IMR-90 (cell line): ENCODE results near the gene EXPH5. TPM values are rescaled to one million over a fixed set of nuclear protein-coding genes. Genes with fewer than 3 reads are reported as not detected.
"Not testable (repeated sequence)": the region's sequence is repeated elsewhere in the genome, so short reads cannot be mapped to it uniquely, and the experiment has no call there.

ENCODE experiments used
- ATAC-seq: fragments of 200-7000 bp; cut with Tn5 transposase; 2 replicates; pipeline ENCODE4 v1.9.1; 2020; ENCODE audit warnings: low read depth, mild to moderate bottlenecking, moderate library complexity
- BruUV-seq: library from RNA; stranded (reverse); fragments of 400-500 nt; replicated peaks from 2 replicates; lab custom pipeline; 2021; lab: Mats Ljungman, UMichigan
- CTCF ChIA-PET: fragments of 300-600 bp; formaldehyde crosslinking; extraction: SDS; loops from one replicate; lab custom pipeline; 2021; ENCODE audit warnings: antibody characterized with exemption; lab: Yijun Ruan, JAX
- POLR2A ChIA-PET: fragments of 300-600 bp; sonication (Branson Sonifier 250); formaldehyde crosslinking; loops from one replicate; lab custom pipeline; 2022; ENCODE audit warnings: antibody characterized with exemption; ENCODE audit not compliant: unreplicated experiment; lab: Charles Lee
- DNase-seq: peaks from one replicate; pipeline ENCODE4 v3.0.0; 2013
- H2AFZ ChIP-seq: replicated peaks from 2 replicates; pipeline ENCODE3; 2013; ENCODE audit warnings: low read length, mild to moderate bottlenecking; ENCODE audit not compliant: poor library complexity
- H2AK5ac ChIP-seq: 2 replicates; pipeline ENCODE4 v1.6.1; 2013; ENCODE audit warnings: low read depth, low read length, inconsistent platforms
- H2AK9ac ChIP-seq: replicated peaks from 2 replicates; pipeline ENCODE3; 2013; ENCODE audit warnings: mild to moderate bottlenecking, low read depth, low read length, moderate library complexity; ENCODE audit not compliant: poor library complexity
- H2BK120ac ChIP-seq: 2 replicates; pipeline ENCODE4 v1.6.1; 2013; ENCODE audit warnings: low read depth, low read length, inconsistent platforms
- H2BK15ac ChIP-seq: 3 replicates; pipeline ENCODE4 v1.6.1; 2013; ENCODE audit warnings: low read depth, low read length, inconsistent platforms
- H2BK20ac ChIP-seq: 2 replicates; pipeline ENCODE4 v1.6.1; 2013; ENCODE audit warnings: low read depth, mild to moderate bottlenecking, inconsistent platforms, low read length, moderate library complexity
- H2BK5ac ChIP-seq: 2 replicates; pipeline ENCODE4 v1.6.1; 2013; ENCODE audit warnings: mild to moderate bottlenecking, low read depth, low read length, inconsistent platforms; ENCODE audit not compliant: poor library complexity, severe bottlenecking
- H3K14ac ChIP-seq: replicated peaks from 2 replicates; pipeline ENCODE4 v1.6.1; 2013; ENCODE audit warnings: low read depth, low read length, inconsistent platforms
- H3K18ac ChIP-seq: 2 replicates; pipeline ENCODE4 v1.6.1; 2013; ENCODE audit warnings: low read depth, low read length, control low read depth
- H3K23ac ChIP-seq: 2 replicates; pipeline ENCODE4 v1.6.1; 2013; ENCODE audit warnings: low read depth, low read length, inconsistent platforms
- H3K27ac ChIP-seq: 2 replicates; pipeline ENCODE4 v1.5.1; 2013; ENCODE audit warnings: mild to moderate bottlenecking, control low read depth, low read length; ENCODE audit not compliant: insufficient read depth
- H3K27me3 ChIP-seq: 2 replicates; pipeline ENCODE4 v1.6.1; 2013; ENCODE audit warnings: low read length; ENCODE audit not compliant: control insufficient read depth, insufficient read depth
- H3K36me3 ChIP-seq: 2 replicates; pipeline ENCODE4 v1.6.1; 2013; ENCODE audit warnings: low read length, mixed read lengths; ENCODE audit not compliant: control insufficient read depth, insufficient read depth
- H3K4ac ChIP-seq: 2 replicates; pipeline ENCODE4 v1.6.1; 2013; ENCODE audit warnings: low read depth, low read length, inconsistent platforms
- H3K4me1 ChIP-seq: 2 replicates; pipeline ENCODE4 v1.6.1; 2013; ENCODE audit warnings: low read length, mixed read lengths; ENCODE audit not compliant: control insufficient read depth, insufficient read depth
- H3K4me2 ChIP-seq: 2 replicates; pipeline ENCODE4 v1.6.1; 2013; ENCODE audit warnings: low read depth, mild to moderate bottlenecking, control low read depth, low read length, moderate library complexity
- H3K4me3 ChIP-seq: 2 replicates; pipeline ENCODE4 v1.5.1; 2013; ENCODE audit warnings: low read depth, mild to moderate bottlenecking, control low read depth, low read length, moderate library complexity; ENCODE audit not compliant: insufficient read depth
- H3K56ac ChIP-seq: 2 replicates; pipeline ENCODE4 v1.6.1; 2013; ENCODE audit warnings: low read length, inconsistent platforms; ENCODE audit not compliant: insufficient read depth; ENCODE audit errors: extremely low read depth
- H3K79me1 ChIP-seq, 2 experiments: 2 replicates each; pipeline ENCODE4 v1.6.1; 2013; ENCODE audit warnings: low read length in 2 of 2, inconsistent platforms in 1 of 2, low read depth in 1 of 2
- H3K9ac ChIP-seq: 2 replicates; pipeline ENCODE4 v1.6.1; 2013; ENCODE audit warnings: low read depth, low read length, control low read depth
- H3K9me1 ChIP-seq: 2 replicates; pipeline ENCODE4 v1.6.1; 2013; ENCODE audit warnings: low read length, inconsistent platforms; ENCODE audit not compliant: insufficient read depth
- H3K9me3 ChIP-seq: 2 replicates; pipeline ENCODE4 v1.6.1; 2013; ENCODE audit warnings: low read length; ENCODE audit not compliant: control insufficient read depth, insufficient read depth
- H4K20me1 ChIP-seq: 2 replicates; pipeline ENCODE4 v1.6.1; 2013; ENCODE audit warnings: low read length, inconsistent platforms; ENCODE audit not compliant: insufficient read depth
- H4K5ac ChIP-seq: 2 replicates; pipeline ENCODE4 v1.6.1; 2013; ENCODE audit warnings: mild to moderate bottlenecking, low read depth, low read length, control low read depth
- H4K8ac ChIP-seq, 2 experiments: 2 replicates each; pipeline ENCODE4 v1.6.1; 2013; ENCODE audit warnings: low read depth in 2 of 2, low read length in 2 of 2, control low read depth in 1 of 2, inconsistent platforms in 1 of 2
- H4K91ac ChIP-seq: 2 replicates; pipeline ENCODE4 v1.6.1; 2013; ENCODE audit warnings: low read depth, low read length, inconsistent platforms; ENCODE audit not compliant: insufficient read depth
- WGBS, 2 experiments: methylation state at CpG; one replicate each; pipeline versions ENCODE4 v1.1.5 to v1.1.7; 2013; ENCODE audit warnings: missing lambda C conversion rate in 2 of 2; ENCODE audit not compliant: insufficient read length in 1 of 2; ENCODE audit errors: extremely low coverage in 2 of 2; 5-methylcytosine and 5-hydroxymethylcytosine counted together
- dilution Hi-C: fragments of 300-500 bp; cut with HindIII; formaldehyde crosslinking; loops from one replicate; pipeline ENCODE4 v1.14.3; 2018; ENCODE audit warnings: low sequenced_read_pairs; ENCODE audit not compliant: unreplicated experiment
- in situ Hi-C: fragments of 300-500 bp; cut with MboI; formaldehyde crosslinking; loops from 3 replicates; pipeline ENCODE4 v1.14.3; 2019; ENCODE audit warnings: low sequenced_read_pairs, inconsistent platforms, mixed read lengths
- intact Hi-C: fragments of 100-400 bp; cut with micrococcal nuclease; formaldehyde crosslinking; loops from 2 replicates; pipeline ENCODE4 v1.10.0; 2022
- polyA plus RNA-seq, 3 experiments: library from polyadenylated mRNA; depleted of rRNA; stranded (reverse); fragments of >200 nt; gene quantifications; 2 replicates each; pipeline ENCODE4 v1.2.3, GENCODE V29; 2012; ENCODE audit warnings: low replicate concordance in 1 of 3
- total RNA-seq: library from RNA; depleted of rRNA; stranded (reverse); fragments of >200 nt; gene quantifications from 2 replicates; pipeline ENCODE4 v1.2.3, GENCODE V29; 2012

EXPH5 gene
- total and polyA plus RNA-seq, 2 of the 4 experiments (the other 2 are of a cell fraction) = 0.05 to 0.72 TPM

DNA sequence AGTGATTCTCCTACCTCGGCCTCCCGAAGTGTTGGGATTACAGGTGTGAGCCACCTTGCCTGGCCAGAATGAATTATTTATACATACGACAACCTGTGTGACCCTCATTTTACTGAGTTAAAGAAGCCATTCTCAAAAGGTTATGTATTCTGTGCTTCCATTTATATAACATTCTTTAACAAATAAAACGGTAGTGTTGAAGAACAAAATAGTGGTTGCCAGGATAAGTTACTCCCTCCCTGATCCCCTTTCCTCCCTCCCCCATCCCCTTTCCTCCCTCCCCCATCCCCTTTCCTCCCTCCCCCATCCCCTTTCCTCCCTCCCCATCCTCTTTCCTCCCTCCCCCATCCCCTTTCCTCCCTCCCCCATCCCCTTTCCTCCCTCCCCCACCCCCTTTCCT, 7.4 kb downstream of the EXPH5 start:
- in situ Hi-C loops, H2AFZ ChIP-seq, H2AK5ac ChIP-seq, DNase-seq, CTCF ChIA-PET, H2BK120ac ChIP-seq, H3K27ac ChIP-seq, H3K27me3 ChIP-seq, H3K56ac ChIP-seq, H3K9ac ChIP-seq, H3K36me3 ChIP-seq, H4K8ac ChIP-seq, H3K79me1 ChIP-seq, H3K18ac ChIP-seq, H3K4me1 ChIP-seq, H4K5ac ChIP-seq, H3K4me3 ChIP-seq, dilution Hi-C loops, H3K9me1 ChIP-seq, BruUV-seq, H3K4ac ChIP-seq, H2AK9ac ChIP-seq, H3K23ac ChIP-seq, POLR2A ChIA-PET, H4K91ac ChIP-seq, H3K4me2 ChIP-seq, H2BK5ac ChIP-seq, H2BK15ac ChIP-seq, H3K9me3 ChIP-seq, H2BK20ac ChIP-seq, ATAC-seq, intact Hi-C loops, H4K20me1 ChIP-seq, H3K14ac ChIP-seq: not testable (repeated sequence)
- WGBS, 2 experiments = 90% methylated on average over 2 of the region's 4 CpGs; no CpG with 5 or more reads in 1 of the 2 experiments
